ENCODE results near the gene ELOVL6. TPM values are rescaled to one million over a fixed set of nuclear protein-coding genes. Genes with fewer than 3 reads are reported as not detected.

ELOVL6 gene
- polyA plus RNA-seq, 3 donors from 2014 or later = 2.6 to 9.1 (median 7.3) TPM

GRCh38 chr4:110211007-110211769 lies 12.8 kb upstream of the ELOVL6 start:
- Mint-ChIP-seq H3K36me3 (peaks cover 0 to 5% (median 0%) of the 10 kb centered on the region in 3 donors), H3K4me1 (peaks cover 4 to 7% of the 10 kb centered on the region in 2 donors), H3K4me3 (peak overlapping the region; percentile 40 to 68 (median 61)), H3K9me3 (no peaks in the 10 kb centered on the region), H3K27me3 (ENCODE audit: low read depth in 3 of 3) (peaks cover 0 to 11% (median 4%) of the 10 kb centered on the region in 3 donors), H3K27ac (peak overlapping the region in 1 of 6 donors; percentile 81)
- peak; percentile 50 to 58 (median 50) for DNase-seq

- DNase-seq = no peak
- Mint-ChIP-seq H3K4me3 (no peak overlapping the region), H3K4me1 (peaks cover 4 to 7% of the 10 kb centered on the region in 2 donors), H3K27me3 (ENCODE audit: low read depth in 3 of 3) (peaks cover 0 to 2% (median 0%) of the 10 kb centered on the region in 3 donors), H3K9me3 (no peaks in the 10 kb centered on the region), H3K27ac (no peak overlapping the region), H3K36me3 (peaks cover 0 to 9% (median 0%) of the 10 kb centered on the region in 3 donors)
Observed at GRCh38 chr4:110208419-110208818, 10.0 kb upstream of the ELOVL6 start.

- Mint-ChIP-seq H3K27ac (no peak overlapping the region), H3K9me3 (no peaks in the 10 kb centered on the region), H3K36me3 (peaks cover 0 to 9% (median 0%) of the 10 kb centered on the region in 3 donors), H3K27me3 (ENCODE audit: low read depth in 3 of 3) (peaks cover 0 to 2% (median 0%) of the 10 kb centered on the region in 3 donors), H3K4me1 (peaks cover 5 to 17% of the 10 kb centered on the region in 2 donors), H3K4me3 (no peak overlapping the region)
- no peak for DNase-seq
Observed at GRCh38 chr4:110207233-110207632, 8.8 kb upstream of the ELOVL6 start.

GRCh38 chr4:110202024-110202423 lies 3.6 kb upstream of the ELOVL6 start:
- DNase-seq = no peak
- Mint-ChIP-seq H3K27ac (no peak overlapping the region), H3K9me3 (no peaks in the 10 kb centered on the region), H3K36me3 (peaks cover 0 to 4% (median 0%) of the 10 kb centered on the region in 3 donors), H3K27me3 (ENCODE audit: low read depth in 3 of 3) (peaks cover 2 to 11% (median 5%) of the 10 kb centered on the region in 3 donors), H3K4me1 (peaks cover 14 to 33% of the 10 kb centered on the region in 2 donors), H3K4me3 (peak overlapping the region in 1 of 5 donors; percentile 3)

- no peak overlapping the region for H3K27ac Mint-ChIP-seq
- no peak for DNase-seq
- no peaks in the 10 kb centered on the region for H3K9me3 Mint-ChIP-seq
- H3K4me1 Mint-ChIP-seq = peaks cover 14 to 33% of the 10 kb centered on the region in 2 donors
- H3K27me3 Mint-ChIP-seq (ENCODE audit: low read depth in 3 of 3) = peaks cover 2 to 11% (median 5%) of the 10 kb centered on the region in 3 donors
- no peak overlapping the region for H3K4me3 Mint-ChIP-seq
- peaks cover 0 to 4% (median 0%) of the 10 kb centered on the region in 3 donors for H3K36me3 Mint-ChIP-seq
Observed at GRCh38 chr4:110201502-110201901, 3.1 kb upstream of the ELOVL6 start.

GRCh38 chr4:110200689-110201088 lies 2.3 kb upstream of the ELOVL6 start:
- Mint-ChIP-seq H3K36me3 (peaks cover 0 to 3% (median 2%) of the 10 kb centered on the region in 3 donors), H3K27me3 (ENCODE audit: low read depth in 3 of 3) (peaks cover 2 to 12% (median 3%) of the 10 kb centered on the region in 3 donors), H3K4me1 (peaks cover 17 to 39% of the 10 kb centered on the region in 2 donors), H3K4me3 (no peak overlapping the region), H3K9me3 (no peaks in the 10 kb centered on the region), H3K27ac (no peak overlapping the region)
- no peak for DNase-seq

- no peak for DNase-seq
- Mint-ChIP-seq H3K4me3 (peak overlapping the region; percentile 97 to 100 (median 100)), H3K27ac (peak overlapping the region; percentile 94 to 98 (median 95)), H3K9me3 (no peaks in the 10 kb centered on the region), H3K4me1 (peaks cover 33 to 55% of the 10 kb centered on the region in 2 donors), H3K36me3 (peaks cover 0 to 4% (median 0%) of the 10 kb centered on the region in 3 donors), H3K27me3 (ENCODE audit: low read depth in 3 of 3) (peaks cover 2 to 13% (median 7%) of the 10 kb centered on the region in 3 donors)
Observed at GRCh38 chr4:110198049-110198434, 373 bp downstream of the ELOVL6 start.

- Mint-ChIP-seq H3K27me3 (ENCODE audit: low read depth in 3 of 3) (peaks cover 2 to 13% (median 7%) of the 10 kb centered on the region in 3 donors), H3K4me1 (peaks cover 37 to 54% of the 10 kb centered on the region in 2 donors), H3K36me3 (peaks cover 0 to 4% (median 0%) of the 10 kb centered on the region in 3 donors), H3K27ac (peak overlapping the region; percentile 94 to 98 (median 95)), H3K4me3 (peak overlapping the region; percentile 97 to 100 (median 100)), H3K9me3 (no peaks in the 10 kb centered on the region)
- DNase-seq = peak; percentile 60 to 67 (median 65)
Observed at GRCh38 chr4:110197529-110198042, 829 bp downstream of the ELOVL6 start.

GRCh38 chr4:110196871-110197528 lies 1.4 kb downstream of the ELOVL6 start:
- Mint-ChIP-seq H3K36me3 (peaks cover 0 to 4% (median 0%) of the 10 kb centered on the region in 3 donors), H3K27ac (peak overlapping the region; percentile 94 to 98 (median 95)), H3K4me3 (peak overlapping the region; percentile 97 to 100 (median 100)), H3K9me3 (no peaks in the 10 kb centered on the region), H3K4me1 (peaks cover 38 to 55% of the 10 kb centered on the region in 2 donors), H3K27me3 (ENCODE audit: low read depth in 3 of 3) (peaks cover 2 to 13% (median 7%) of the 10 kb centered on the region in 3 donors)
- DNase-seq = peak; percentile 60 to 67 (median 61)

- H3K4me3 Mint-ChIP-seq = peak overlapping the region; percentile 95 to 100 (median 97)
- H3K27ac Mint-ChIP-seq = peak overlapping the region; percentile 83 to 98 (median 96)
- peaks cover 0 to 4% (median under 1%) of the 10 kb centered on the region in 3 donors for H3K36me3 Mint-ChIP-seq
- H3K4me1 Mint-ChIP-seq = peaks cover 38 to 57% of the 10 kb centered on the region in 2 donors
- H3K27me3 Mint-ChIP-seq (ENCODE audit: low read depth in 3 of 3) = peaks cover 2 to 13% (median 7%) of the 10 kb centered on the region in 3 donors
- peak; percentile 38 to 49 (median 41) for DNase-seq
- H3K9me3 Mint-ChIP-seq = no peaks in the 10 kb centered on the region
Observed at GRCh38 chr4:110196206-110196870, 2.1 kb downstream of the ELOVL6 start.

- Mint-ChIP-seq H3K36me3 (peaks cover 0 to 4% (median 4%) of the 10 kb centered on the region in 3 donors), H3K9me3 (no peaks in the 10 kb centered on the region), H3K4me3 (peak overlapping the region; percentile 94 to 98 (median 97)), H3K4me1 (peaks cover 39 to 57% of the 10 kb centered on the region in 2 donors), H3K27me3 (ENCODE audit: low read depth in 3 of 3) (peaks cover 2 to 13% (median 7%) of the 10 kb centered on the region in 3 donors), H3K27ac (peak overlapping the region; percentile 83 to 98 (median 96))
- peak in 1 of 3 donors; percentile 1 for DNase-seq
Observed at GRCh38 chr4:110195561-110196205, 2.7 kb downstream of the ELOVL6 start.

- Mint-ChIP-seq H3K9me3 (no peaks in the 10 kb centered on the region), H3K4me3 (peak overlapping the region in 4 of 5 donors; percentile 5 to 58 (median 42)), H3K36me3 (peaks cover 0 to 4% (median 4%) of the 10 kb centered on the region in 3 donors), H3K4me1 (peaks cover 37 to 54% of the 10 kb centered on the region in 2 donors), H3K27me3 (ENCODE audit: low read depth in 3 of 3) (peaks cover 2 to 12% (median 5%) of the 10 kb centered on the region in 3 donors), H3K27ac (peak overlapping the region; percentile 68 to 89 (median 86))
- DNase-seq = peak; percentile 68 to 76 (median 69)
Observed at GRCh38 chr4:110193822-110194761, 4.3 kb downstream of the ELOVL6 start.

Data from immature natural killer cell (primary cell).